CD1c-positive myeloid dendritic cell (primary cell): Measurements from ENCODE around the gene MIF.
"Not testable (repeated sequence)": the region's sequence is repeated elsewhere in the genome, so short reads cannot be mapped to it uniquely, and the experiment has no call there.

ENCODE experiments used
- DNase-seq: peaks from one replicate; pipeline ENCODE4 v3.0.0-alpha.2; 2016; ENCODE audit errors: extremely low spot score

Gene MIF

GRCh38 chr22:23940166-23940565 lies 46.0 kb downstream of the MIF start:
- DNase-seq = not testable (repeated sequence)
